ENCODE measurements around the gene TTLL13. TPM values are rescaled to one million over a fixed set of nuclear protein-coding genes. Genes with fewer than 3 reads are reported as not detected.

Gene TTLL13
- total and polyA plus RNA-seq, 12 donors = 0.11 to 1.9 (median 0.28) TPM; not detected in 5

DNA sequence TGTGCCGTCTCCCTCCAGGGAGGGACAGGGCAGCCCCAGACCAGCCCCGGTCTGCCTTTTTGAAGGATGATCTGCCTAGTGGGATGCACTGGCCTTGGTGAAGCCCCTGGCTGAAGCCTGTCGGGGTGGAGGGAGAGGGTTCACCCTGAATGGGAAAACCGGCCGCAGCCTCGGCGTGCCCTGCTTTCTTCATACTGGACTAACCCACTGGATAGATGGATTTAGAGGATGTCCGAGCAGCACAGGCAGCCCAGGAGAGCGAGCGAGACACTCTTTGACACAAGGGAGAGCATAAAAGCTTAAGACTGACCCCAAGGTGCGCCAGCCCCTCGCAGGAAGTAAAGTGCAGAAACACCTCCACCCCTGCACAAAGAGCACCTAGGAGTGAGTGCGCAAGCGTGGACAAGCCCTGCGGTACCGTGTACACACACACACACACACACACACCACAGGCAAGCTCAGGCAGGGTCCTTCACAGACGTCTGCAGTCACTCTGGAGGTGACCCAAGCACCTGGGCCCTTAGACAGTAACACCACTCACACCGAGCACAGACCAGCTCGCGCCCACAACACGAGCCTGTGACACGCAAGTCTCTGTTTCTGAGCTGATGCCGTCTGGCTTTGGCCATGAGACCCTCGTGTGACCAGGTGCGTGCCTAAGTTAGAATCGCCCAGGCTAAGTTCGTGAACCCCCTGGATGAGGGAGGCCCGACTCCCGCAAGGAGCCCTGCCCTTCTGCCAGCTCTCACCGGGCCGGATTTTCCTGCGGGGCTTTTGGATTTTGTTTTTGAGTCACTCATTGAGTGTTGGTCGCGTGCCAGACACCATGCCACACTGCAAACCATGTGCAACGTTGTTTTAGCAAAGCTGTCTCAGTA is 36.9 kb upstream of the TTLL13 start:
- Histone ChIP-seq H3K27me3 (no peaks in the 10 kb centered on the region), H3K4me1 (replicated peaks in 1 of 2) (peaks cover 14 to 34% of the 10 kb centered on the region in 2 donors), H3K36me3 (replicated peaks in 1 of 2) (peaks cover 0 to 16% of the 10 kb centered on the region in 2 donors), H3K27ac (peak overlapping the region in 3 of 5 donors; percentile 19 to 68 (median 61)), H3K9me3 (replicated peaks in 1 of 3) (no peaks in the 10 kb centered on the region), H3K4me3 (no peak overlapping the region)
- TF ChIP-seq, protein P1, sequence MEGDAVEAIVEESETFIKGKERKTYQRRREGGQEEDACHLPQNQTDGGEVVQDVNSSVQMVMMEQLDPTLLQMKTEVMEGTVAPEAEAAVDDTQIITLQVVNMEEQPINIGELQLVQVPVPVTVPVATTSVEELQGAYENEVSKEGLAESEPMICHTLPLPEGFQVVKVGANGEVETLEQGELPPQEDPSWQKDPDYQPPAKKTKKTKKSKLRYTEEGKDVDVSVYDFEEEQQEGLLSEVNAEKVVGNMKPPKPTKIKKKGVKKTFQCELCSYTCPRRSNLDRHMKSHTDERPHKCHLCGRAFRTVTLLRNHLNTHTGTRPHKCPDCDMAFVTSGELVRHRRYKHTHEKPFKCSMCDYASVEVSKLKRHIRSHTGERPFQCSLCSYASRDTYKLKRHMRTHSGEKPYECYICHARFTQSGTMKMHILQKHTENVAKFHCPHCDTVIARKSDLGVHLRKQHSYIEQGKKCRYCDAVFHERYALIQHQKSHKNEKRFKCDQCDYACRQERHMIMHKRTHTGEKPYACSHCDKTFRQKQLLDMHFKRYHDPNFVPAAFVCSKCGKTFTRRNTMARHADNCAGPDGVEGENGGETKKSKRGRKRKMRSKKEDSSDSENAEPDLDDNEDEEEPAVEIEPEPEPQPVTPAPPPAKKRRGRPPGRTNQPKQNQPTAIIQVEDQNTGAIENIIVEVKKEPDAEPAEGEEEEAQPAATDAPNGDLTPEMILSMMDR (IDR thresholded peaks at IDR 0.05) = no peak
- TF ChIP-seq POLR2A (IDR thresholded peaks at IDR 0.05) = no peak
- peak in 4 of 7 donors; percentile 49 to 68 (median 63) for DNase-seq
- 70 to 83% (median 81%) methylated on average over 13 to 35 of the region's 35 CpGs for WGBS, 4 donors
- intact Hi-C loops (cut with DNase I) = no loop called here

DNA sequence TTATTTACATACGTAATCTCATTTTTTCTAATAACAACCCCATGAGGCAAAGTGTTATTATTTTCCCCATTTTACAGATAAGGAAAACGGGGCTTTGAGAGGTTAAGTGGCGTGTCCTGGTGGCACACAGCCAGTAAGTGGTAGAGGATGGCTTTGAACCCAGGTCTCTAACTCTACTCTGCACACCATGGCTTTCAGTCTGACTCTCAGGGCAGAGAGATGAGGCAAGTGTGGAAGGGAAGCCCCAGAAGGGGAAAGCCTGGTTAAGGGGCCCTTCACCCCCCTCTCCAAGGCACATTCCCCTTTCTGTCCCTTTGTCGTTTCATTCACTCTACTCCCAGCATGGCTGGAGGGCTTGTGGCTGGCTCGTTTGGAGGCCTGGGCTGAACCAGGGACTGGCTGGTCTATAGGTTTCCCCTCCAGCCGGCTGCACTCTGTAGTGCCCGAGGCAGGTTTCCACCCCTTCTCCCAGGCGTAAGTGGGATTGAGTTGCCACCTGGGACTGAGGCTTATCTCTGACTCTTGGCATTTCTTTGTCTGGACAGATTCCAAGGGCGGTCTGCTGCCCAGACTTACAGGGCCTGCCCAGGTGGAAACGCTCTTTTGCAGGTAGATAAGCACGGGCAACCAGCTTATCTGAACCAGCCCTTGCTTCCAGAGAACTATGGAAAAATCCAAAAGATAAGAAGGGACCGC is 36.1 kb upstream of the TTLL13 start:
- no peak overlapping the region for H3K4me3 ChIP-seq
- H3K36me3 ChIP-seq (replicated peaks in 1 of 2) = peaks cover 0 to 24% of the 10 kb centered on the region in 2 donors
- TF ChIP-seq POLR2A (IDR thresholded peaks at IDR 0.05) = no peak
- TF ChIP-seq, protein P1 (IDR thresholded peaks at IDR 0.05) = no peak
- H3K27ac ChIP-seq = peak overlapping the region in 3 of 5 donors; percentile 19 to 57 (median 46)
- H3K4me1 ChIP-seq (replicated peaks in 1 of 2) = peaks cover 14 to 34% of the 10 kb centered on the region in 2 donors
- H3K9me3 ChIP-seq (replicated peaks in 1 of 3) = no peaks in the 10 kb centered on the region
- no peaks in the 10 kb centered on the region for H3K27me3 ChIP-seq
- 65 to 67% (median 66%) methylated on average over 12 of the region's 12 CpGs for WGBS, 4 donors
- intact Hi-C loops (cut with DNase I) = no loop called here
- no peak for DNase-seq

DNA sequence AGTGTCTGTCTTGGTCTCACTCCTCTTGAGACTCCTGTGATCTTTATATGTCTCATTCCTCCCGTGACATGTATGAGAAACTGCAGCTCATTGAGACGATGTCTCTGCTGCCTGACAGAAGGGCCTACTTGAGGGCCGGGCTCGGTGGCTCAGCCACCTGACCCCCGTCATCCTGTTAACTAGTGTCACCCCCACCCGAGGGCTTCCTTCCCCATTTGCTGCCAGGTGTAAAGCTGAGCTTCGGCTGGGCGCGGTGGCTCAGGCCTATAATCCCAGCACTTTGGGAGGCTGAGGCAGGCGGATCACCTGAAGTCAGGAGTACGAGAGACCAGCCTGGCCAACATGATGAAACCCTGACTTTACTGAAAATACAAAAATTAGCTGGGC is 35.5 kb upstream of the TTLL13 start:
- Histone ChIP-seq H3K9me3 (replicated peaks in 1 of 3) (no peaks in the 10 kb centered on the region), H3K27ac (peak overlapping the region in 1 of 5 donors; percentile 57), H3K4me1 (replicated peaks in 1 of 2) (peaks cover 14 to 34% of the 10 kb centered on the region in 2 donors), H3K4me3 (no peak overlapping the region), H3K36me3 (replicated peaks in 1 of 2) (peaks cover 0 to 29% of the 10 kb centered on the region in 2 donors), H3K27me3 (no peaks in the 10 kb centered on the region)
- no peak for DNase-seq
- 81 to 90% (median 87%) methylated on average over 11 of the region's 11 CpGs for WGBS, 4 donors
- no peak for TF ChIP-seq POLR2A (IDR thresholded peaks at IDR 0.05)
- TF ChIP-seq, protein P1 (IDR thresholded peaks at IDR 0.05) = no peak
- intact Hi-C loops (cut with DNase I) = no loop called here

DNA sequence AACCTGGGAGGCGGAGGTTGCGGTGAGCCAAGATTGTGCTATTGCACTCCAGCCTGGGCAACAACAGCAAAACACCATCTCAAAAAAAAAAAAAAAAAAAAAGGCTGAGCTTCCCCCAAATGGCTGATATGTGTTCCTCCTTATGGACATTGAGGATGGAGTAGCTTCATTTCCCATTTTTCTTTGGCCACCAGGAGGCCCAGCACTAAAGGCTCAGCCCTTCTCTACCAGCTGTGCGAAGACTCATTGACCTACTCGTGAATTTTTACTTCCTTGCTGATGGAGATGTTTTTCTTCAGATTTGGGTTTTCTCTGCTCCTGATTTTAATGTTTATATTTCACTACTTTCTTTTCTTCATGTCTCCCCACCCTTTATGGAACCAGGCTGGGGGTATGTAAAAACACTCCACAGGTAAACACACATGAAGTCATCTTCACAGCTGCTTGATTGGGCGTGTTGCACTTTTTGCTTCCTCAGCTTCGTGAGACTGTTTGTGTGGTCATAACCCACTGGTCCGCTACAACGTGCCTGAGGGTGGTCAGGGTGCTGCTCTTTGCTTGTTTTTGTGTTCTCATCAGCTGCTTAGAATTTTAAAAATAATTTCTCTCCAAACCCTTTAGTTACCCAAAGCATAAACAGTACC is 34.7 kb upstream of the TTLL13 start:
- DNase-seq = peak in 1 of 7 donors; percentile 7
- Histone ChIP-seq H3K4me3 (no peak overlapping the region), H3K9me3 (replicated peaks in 1 of 3) (no peaks in the 10 kb centered on the region), H3K27me3 (no peaks in the 10 kb centered on the region), H3K27ac (no peak overlapping the region), H3K4me1 (replicated peaks in 1 of 2) (peaks cover 14 to 34% of the 10 kb centered on the region in 2 donors), H3K36me3 (replicated peaks in 1 of 2) (peaks cover 0 to 29% of the 10 kb centered on the region in 2 donors)
- no peak for TF ChIP-seq POLR2A (IDR thresholded peaks at IDR 0.05)
- TF ChIP-seq, protein P1 (IDR thresholded peaks at IDR 0.05) = peak; percentile 8 to 40 (median 28)
- intact Hi-C loops (cut with DNase I) = no loop called here
- 72 to 83% (median 77%) methylated on average over 8 of the region's 8 CpGs for WGBS, 4 donors

Measured in adrenal gland (tissue), 12 donors.